H9 (cell line): ENCODE results near the gene SWAP70. TPM values are rescaled to one million over a fixed set of nuclear protein-coding genes. Genes with fewer than 3 reads are reported as not detected.

Experiments used
- DNase-seq: peaks from one replicate; pipeline ENCODE4 v3.0.0-alpha.2; 2017
- H2AFZ ChIP-seq: one replicate; pipeline ENCODE4 v1.6.1; 2013; ENCODE audit warnings: mild to moderate bottlenecking, low read length, control low read depth, moderate library complexity
- H2AK5ac ChIP-seq: 2 replicates; pipeline ENCODE4 v1.6.1; 2013; ENCODE audit warnings: low read length, control low read depth, mixed read lengths; ENCODE audit not compliant: insufficient read length
- H2BK120ac ChIP-seq: one replicate; pipeline ENCODE4 v1.6.1; 2013; ENCODE audit warnings: low read depth, mild to moderate bottlenecking, low read length, control low read depth, inconsistent platforms; ENCODE audit not compliant: poor library complexity, severe bottlenecking
- H2BK12ac ChIP-seq: 2 replicates; pipeline ENCODE4 v1.6.1; 2013; ENCODE audit warnings: low read length, control low read depth, mixed read lengths, low read depth; ENCODE audit not compliant: insufficient read length
- H2BK15ac ChIP-seq: 2 replicates; pipeline ENCODE4 v1.6.1; 2013; ENCODE audit warnings: low read depth, low read length, control low read depth
- H2BK20ac ChIP-seq: one replicate; pipeline ENCODE4 v1.6.1; 2013; ENCODE audit warnings: low read depth, mild to moderate bottlenecking, low read length, control low read depth, inconsistent platforms; ENCODE audit not compliant: poor library complexity, severe bottlenecking
- H2BK5ac ChIP-seq: 2 replicates; pipeline ENCODE4 v1.6.1; 2013; ENCODE audit warnings: low read length, control low read depth, mixed read lengths; ENCODE audit not compliant: insufficient read length
- H3K14ac ChIP-seq: 2 replicates; pipeline ENCODE4 v1.6.1; 2013; ENCODE audit warnings: low read length, control low read depth; ENCODE audit not compliant: insufficient read depth
- H3K18ac ChIP-seq: 2 replicates; pipeline ENCODE4 v1.6.1; 2013; ENCODE audit warnings: low read depth, mild to moderate bottlenecking, mixed read lengths, low read length, control low read depth; ENCODE audit not compliant: insufficient read length
- H3K23ac ChIP-seq: 2 replicates; pipeline ENCODE4 v1.6.1; 2013; ENCODE audit warnings: low read length, control low read depth, mixed read lengths, low read depth; ENCODE audit not compliant: insufficient read length
- H3K23me2 ChIP-seq: 2 replicates; pipeline ENCODE4 v1.6.1; 2013; ENCODE audit warnings: low read depth, mild to moderate bottlenecking, mixed read lengths, low read length, control low read depth; ENCODE audit not compliant: insufficient read length, poor library complexity, severe bottlenecking
- H3K27ac ChIP-seq: 2 replicates; pipeline ENCODE4 v1.5.1; 2013; ENCODE audit warnings: low read length, control low read depth, mixed read lengths, low read depth; ENCODE audit not compliant: insufficient read length
- H3K27me3 ChIP-seq: 2 replicates; pipeline ENCODE4 v1.6.1; 2013; ENCODE audit warnings: low read length, control low read depth, inconsistent platforms; ENCODE audit not compliant: insufficient read depth
- H3K4ac ChIP-seq: 2 replicates; pipeline ENCODE4 v1.6.1; 2013; ENCODE audit warnings: low read depth, mild to moderate bottlenecking, control low read depth, inconsistent platforms, low read length, moderate library complexity
- H3K4me1 ChIP-seq: 2 replicates; pipeline ENCODE4 v1.6.1; 2013; ENCODE audit warnings: low read length, control low read depth, inconsistent platforms; ENCODE audit not compliant: insufficient read depth
- H3K4me2 ChIP-seq: 2 replicates; pipeline ENCODE4 v1.6.1; 2013; ENCODE audit warnings: low read length, control low read depth, mixed read lengths; ENCODE audit not compliant: insufficient read length, insufficient read depth
- H3K56ac ChIP-seq: 2 replicates; pipeline ENCODE4 v1.6.1; 2013; ENCODE audit warnings: low read depth, mild to moderate bottlenecking, mixed read lengths, low read length, control low read depth; ENCODE audit not compliant: insufficient read length
- H3K79me1 ChIP-seq: 2 replicates; pipeline ENCODE4 v1.6.1; 2013; ENCODE audit warnings: low read depth, mild to moderate bottlenecking, moderate library complexity, low read length, control low read depth, inconsistent platforms; ENCODE audit not compliant: insufficient read depth, poor library complexity, severe bottlenecking
- H3K79me2 ChIP-seq: 2 replicates; pipeline ENCODE4 v1.6.1; 2013; ENCODE audit warnings: low read length, control low read depth, inconsistent platforms; ENCODE audit not compliant: insufficient read depth
- H3K9ac ChIP-seq: 2 replicates; pipeline ENCODE4 v1.6.1; 2013; ENCODE audit warnings: low read length, control low read depth, mixed read lengths; ENCODE audit not compliant: insufficient read length; ENCODE audit errors: extremely low read depth
- H3K9me3 ChIP-seq: one replicate; pipeline ENCODE4 v1.6.1; 2013; ENCODE audit warnings: low read depth, low read length, inconsistent platforms; ENCODE audit not compliant: control insufficient read depth
- H3T11ph ChIP-seq: one replicate; pipeline ENCODE4 v1.6.1; 2013; ENCODE audit warnings: mild to moderate bottlenecking, low read length, control low read depth, inconsistent platforms
- H4K20me1 ChIP-seq: one replicate; pipeline ENCODE4 v1.6.1; 2013; ENCODE audit not compliant: control insufficient read depth, insufficient read length, insufficient read depth
- H4K5ac ChIP-seq: 2 replicates; pipeline ENCODE4 v1.6.1; 2013; ENCODE audit warnings: low read depth, mild to moderate bottlenecking, mixed read lengths, low read length, control low read depth; ENCODE audit not compliant: insufficient read length
- H4K8ac ChIP-seq: replicated peaks from 2 replicates; pipeline ENCODE4 v1.6.1; 2013; ENCODE audit warnings: low read length, control low read depth, mixed read lengths, low read depth; ENCODE audit not compliant: insufficient read length
- H4K91ac ChIP-seq: 2 replicates; pipeline ENCODE4 v1.6.1; 2013; ENCODE audit warnings: low read depth, mild to moderate bottlenecking, moderate library complexity, mixed read lengths, low read length, control low read depth; ENCODE audit not compliant: insufficient read length
- H3K27ac Mint-ChIP-seq, 3 experiments: 2 replicates in 2 of 3; 3 replicates in 1 of 3; pipeline ENCODE4 v1.8.0; 2020 to 2021; ENCODE audit warnings: mixed read lengths in 3 of 3, mild to moderate bottlenecking in 1 of 3, moderate library complexity in 1 of 3
- H3K27me3 Mint-ChIP-seq: 2 replicates; pipeline ENCODE4 v1.8.0; 2021; ENCODE audit warnings: low read depth, mild to moderate bottlenecking, moderate library complexity, mixed read lengths
- H3K36me3 Mint-ChIP-seq, 3 experiments: 2 replicates in 2 of 3; 3 replicates in 1 of 3; pipeline ENCODE4 v1.8.0; 2020 to 2021; ENCODE audit warnings: low read depth in 3 of 3, mixed read lengths in 3 of 3; ENCODE audit not compliant: insufficient read depth in 1 of 3
- H3K4me1 Mint-ChIP-seq, 2 experiments: 2 replicates each; pipeline ENCODE4 v1.8.0; 2020; ENCODE audit warnings: mixed read lengths in 2 of 2
- H3K4me3 Mint-ChIP-seq, 2 experiments: 2 replicates in 1 of 2; 3 replicates in 1 of 2; pipeline ENCODE4 v1.8.0; 2020 to 2021; ENCODE audit warnings: mild to moderate bottlenecking in 2 of 2, mixed read lengths in 2 of 2, moderate library complexity in 1 of 2
- H3K9me3 Mint-ChIP-seq, 2 experiments: 2 replicates in 1 of 2; 3 replicates in 1 of 2; pipeline ENCODE4 v1.8.0; 2020; ENCODE audit warnings: mild to moderate bottlenecking in 2 of 2, mixed read lengths in 2 of 2, moderate library complexity in 1 of 2
- WGBS: extraction: QIAGEN DNeasy Blood & Tissue Kit; methylation state at CpG from one replicate; pipeline ENCODE4 v1.1.7; 2013; ENCODE audit warnings: missing lambda C conversion rate, low lambda C conversion rate, mixed read lengths; ENCODE audit not compliant: insufficient read length; ENCODE audit errors: extremely low coverage; 5-methylcytosine and 5-hydroxymethylcytosine counted together
- total RNA-seq: library from RNA; stranded (reverse); gene quantifications from 2 replicates; pipeline ENCODE4 v1.2.1, GENCODE V29; 2021
- TF ChIP-seq, protein P1 (sequence below): fragments of 200-600 bp; sonication (generic); conservative IDR thresholded peaks from 3 replicates; pipeline ENCODE4 v1.8.0; 2021; ENCODE audit warnings: antibody characterized with exemption, mild to moderate bottlenecking

SWAP70 gene
- total RNA-seq, 1 experiment from 2014 or later = 34.4 TPM

DNA sequence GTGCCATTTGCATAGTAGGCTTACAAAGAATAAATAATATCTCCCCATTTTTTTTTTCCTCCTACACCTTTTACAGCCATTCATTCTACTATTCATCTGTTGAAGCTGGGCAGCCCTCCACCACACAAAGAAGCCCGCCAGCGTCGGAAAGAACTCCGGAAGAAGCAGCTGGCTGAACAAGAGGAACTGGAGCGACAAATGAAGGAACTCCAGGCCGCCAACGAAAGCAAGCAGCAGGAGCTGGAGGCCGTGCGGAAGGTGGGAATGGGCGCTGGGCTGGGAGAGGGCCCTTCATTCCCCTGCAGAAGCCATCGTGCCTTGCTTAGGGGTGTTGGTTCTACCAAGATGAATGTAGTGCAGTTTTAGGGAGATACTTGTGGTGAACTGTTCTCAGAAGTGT lies 68.6 kb downstream of the SWAP70 start:
- no peak overlapping the region for H3T11ph ChIP-seq
- H2BK20ac ChIP-seq = no peak overlapping the region
- no peak overlapping the region for H2BK120ac ChIP-seq
- H3K4me3 Mint-ChIP-seq = no peak overlapping the region
- no peak overlapping the region for H3K9ac ChIP-seq
- H3K23ac ChIP-seq = no peak overlapping the region
- no peaks in the 10 kb centered on the region for H3K9me3 Mint-ChIP-seq
- H3K79me2 ChIP-seq = no peaks in the 10 kb centered on the region
- peaks cover 27 to 66% (median 50%) of the 10 kb centered on the region in 3 experiments; a peak in 6 of 7 replicates for H3K36me3 Mint-ChIP-seq
- H3K79me1 ChIP-seq = no peaks in the 10 kb centered on the region
- no peak overlapping the region for H3K4me2 ChIP-seq
- no peak overlapping the region for H2AK5ac ChIP-seq
- H2AFZ ChIP-seq = no peak overlapping the region
- H4K91ac ChIP-seq = no peak overlapping the region
- TF ChIP-seq, protein P1, sequence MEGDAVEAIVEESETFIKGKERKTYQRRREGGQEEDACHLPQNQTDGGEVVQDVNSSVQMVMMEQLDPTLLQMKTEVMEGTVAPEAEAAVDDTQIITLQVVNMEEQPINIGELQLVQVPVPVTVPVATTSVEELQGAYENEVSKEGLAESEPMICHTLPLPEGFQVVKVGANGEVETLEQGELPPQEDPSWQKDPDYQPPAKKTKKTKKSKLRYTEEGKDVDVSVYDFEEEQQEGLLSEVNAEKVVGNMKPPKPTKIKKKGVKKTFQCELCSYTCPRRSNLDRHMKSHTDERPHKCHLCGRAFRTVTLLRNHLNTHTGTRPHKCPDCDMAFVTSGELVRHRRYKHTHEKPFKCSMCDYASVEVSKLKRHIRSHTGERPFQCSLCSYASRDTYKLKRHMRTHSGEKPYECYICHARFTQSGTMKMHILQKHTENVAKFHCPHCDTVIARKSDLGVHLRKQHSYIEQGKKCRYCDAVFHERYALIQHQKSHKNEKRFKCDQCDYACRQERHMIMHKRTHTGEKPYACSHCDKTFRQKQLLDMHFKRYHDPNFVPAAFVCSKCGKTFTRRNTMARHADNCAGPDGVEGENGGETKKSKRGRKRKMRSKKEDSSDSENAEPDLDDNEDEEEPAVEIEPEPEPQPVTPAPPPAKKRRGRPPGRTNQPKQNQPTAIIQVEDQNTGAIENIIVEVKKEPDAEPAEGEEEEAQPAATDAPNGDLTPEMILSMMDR = no peak
- H3K23me2 ChIP-seq = no peaks in the 10 kb centered on the region
- H2BK15ac ChIP-seq = no peak overlapping the region
- DNase-seq = no peak
- H3K27ac ChIP-seq = no peak overlapping the region
- peaks cover 3 to 7% of the 10 kb centered on the region in 2 experiments; a peak in 2 of 4 replicates for H3K4me1 Mint-ChIP-seq
- H2BK5ac ChIP-seq = no peak overlapping the region
- H3K14ac ChIP-seq = no peak overlapping the region; the same call in 1 of the 2 replicates
- no peaks in the 10 kb centered on the region for H3K27me3 ChIP-seq
- no peaks in the 10 kb centered on the region for H4K20me1 ChIP-seq
- H2BK12ac ChIP-seq = no peak overlapping the region
- H3K4ac ChIP-seq = no peak overlapping the region
- peak overlapping the region; percentile 41 for H4K5ac ChIP-seq
- no peaks in the 10 kb centered on the region for H3K27me3 Mint-ChIP-seq
- H3K9me3 ChIP-seq = no peaks in the 10 kb centered on the region
- no CpG with 5 or more reads among the region's 11 CpGs for WGBS
- H4K8ac ChIP-seq = no peak overlapping the region
- no peak overlapping the region for H3K18ac ChIP-seq
- H3K56ac ChIP-seq = no peak overlapping the region
- H3K27ac Mint-ChIP-seq = peak overlapping the region; percentile 5 to 74 (median 61); a peak in 5 of 7 replicates
- no peaks in the 10 kb centered on the region for H3K4me1 ChIP-seq
